WERI-Rb-1 (cell line): ENCODE data around the gene COL23A1.

Experiments
- DNase-seq: peaks from one replicate; pipeline ENCODE4 v3.0.0-alpha.2; 2020
- H3K27ac ChIP-seq: fragments of 250-450 bp; sonication (Bioruptor Pico); 2 replicates; pipeline ENCODE4 v1.5.1; 2020; ENCODE audit warnings: mild to moderate bottlenecking, moderate library complexity
- H3K27me3 ChIP-seq: fragments of 250-450 bp; sonication (Bioruptor Pico); 2 replicates; pipeline ENCODE4 v1.5.1; 2021; ENCODE audit warnings: mild to moderate bottlenecking, low read depth, moderate library complexity; ENCODE audit not compliant: insufficient read depth, severe bottlenecking
- H3K36me3 ChIP-seq: fragments of 250-450 bp; sonication (Bioruptor Pico); 2 replicates; pipeline ENCODE4 v1.5.1; 2020; ENCODE audit warnings: mild to moderate bottlenecking, moderate library complexity
- H3K4me3 ChIP-seq: 2 replicates; pipeline ENCODE4 v1.5.1; 2011; ENCODE audit warnings: low read depth, mild to moderate bottlenecking, control low read depth, low read length
- H3K9me3 ChIP-seq: fragments of 250-450 bp; sonication (Bioruptor Pico); 2 replicates; pipeline ENCODE4 v1.5.1; 2021; ENCODE audit warnings: mild to moderate bottlenecking, moderate library complexity; ENCODE audit not compliant: severe bottlenecking
- TF ChIP-seq, protein P1 (sequence below): IDR thresholded peaks from 2 replicates; pipeline ENCODE4 v1.5.1; 2011; ENCODE audit warnings: low read depth, mild to moderate bottlenecking, control low read depth, inconsistent platforms, low read length

The COL23A1 gene

GRCh38 chr5:178367736-178368120 lies 222.5 kb downstream of the COL23A1 start:
- DNase-seq, result no peak
- TF ChIP-seq, protein P1, sequence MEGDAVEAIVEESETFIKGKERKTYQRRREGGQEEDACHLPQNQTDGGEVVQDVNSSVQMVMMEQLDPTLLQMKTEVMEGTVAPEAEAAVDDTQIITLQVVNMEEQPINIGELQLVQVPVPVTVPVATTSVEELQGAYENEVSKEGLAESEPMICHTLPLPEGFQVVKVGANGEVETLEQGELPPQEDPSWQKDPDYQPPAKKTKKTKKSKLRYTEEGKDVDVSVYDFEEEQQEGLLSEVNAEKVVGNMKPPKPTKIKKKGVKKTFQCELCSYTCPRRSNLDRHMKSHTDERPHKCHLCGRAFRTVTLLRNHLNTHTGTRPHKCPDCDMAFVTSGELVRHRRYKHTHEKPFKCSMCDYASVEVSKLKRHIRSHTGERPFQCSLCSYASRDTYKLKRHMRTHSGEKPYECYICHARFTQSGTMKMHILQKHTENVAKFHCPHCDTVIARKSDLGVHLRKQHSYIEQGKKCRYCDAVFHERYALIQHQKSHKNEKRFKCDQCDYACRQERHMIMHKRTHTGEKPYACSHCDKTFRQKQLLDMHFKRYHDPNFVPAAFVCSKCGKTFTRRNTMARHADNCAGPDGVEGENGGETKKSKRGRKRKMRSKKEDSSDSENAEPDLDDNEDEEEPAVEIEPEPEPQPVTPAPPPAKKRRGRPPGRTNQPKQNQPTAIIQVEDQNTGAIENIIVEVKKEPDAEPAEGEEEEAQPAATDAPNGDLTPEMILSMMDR, result no peak
- H3K27me3 ChIP-seq, result no peaks in the 10 kb centered on the region
- no peaks in the 10 kb centered on the region for H3K9me3 ChIP-seq
- H3K4me3 ChIP-seq, result no peak overlapping the region
- no peaks in the 10 kb centered on the region for H3K36me3 ChIP-seq
- H3K27ac ChIP-seq, result no peak overlapping the region

GRCh38 chr5:178366998-178367735 lies 223.0 kb downstream of the COL23A1 start:
- Histone ChIP-seq H3K4me3 (no peak overlapping the region), H3K36me3 (no peaks in the 10 kb centered on the region)
- TF ChIP-seq, protein P1, result no peak

GRCh38 chr5:178365501-178366440 lies 224.4 kb downstream of the COL23A1 start:
- no peak overlapping the region for H3K27ac ChIP-seq

More at GRCh38 chr5:178366998-178367735, 223.0 kb downstream of the COL23A1 start:
- no peak overlapping the region for H3K27ac ChIP-seq
- H3K9me3 ChIP-seq, result no peaks in the 10 kb centered on the region
- DNase-seq, result no peak
- no peaks in the 10 kb centered on the region for H3K27me3 ChIP-seq

GRCh38 chr5:178364326-178364675 lies 225.9 kb downstream of the COL23A1 start:
- Histone ChIP-seq H3K36me3 (no peaks in the 10 kb centered on the region), H3K27ac (no peak overlapping the region), H3K27me3 (no peaks in the 10 kb centered on the region), H3K9me3 (no peaks in the 10 kb centered on the region), H3K4me3 (no peak overlapping the region)
- TF ChIP-seq, protein P1, result no peak
- no peak for DNase-seq

More at GRCh38 chr5:178365501-178366440, 224.4 kb downstream of the COL23A1 start:
- Histone ChIP-seq H3K4me3 (no peak overlapping the region), H3K9me3 (no peaks in the 10 kb centered on the region), H3K27me3 (no peaks in the 10 kb centered on the region), H3K36me3 (no peaks in the 10 kb centered on the region)
- TF ChIP-seq, protein P1, result no peak
- no peak for DNase-seq

DNA sequence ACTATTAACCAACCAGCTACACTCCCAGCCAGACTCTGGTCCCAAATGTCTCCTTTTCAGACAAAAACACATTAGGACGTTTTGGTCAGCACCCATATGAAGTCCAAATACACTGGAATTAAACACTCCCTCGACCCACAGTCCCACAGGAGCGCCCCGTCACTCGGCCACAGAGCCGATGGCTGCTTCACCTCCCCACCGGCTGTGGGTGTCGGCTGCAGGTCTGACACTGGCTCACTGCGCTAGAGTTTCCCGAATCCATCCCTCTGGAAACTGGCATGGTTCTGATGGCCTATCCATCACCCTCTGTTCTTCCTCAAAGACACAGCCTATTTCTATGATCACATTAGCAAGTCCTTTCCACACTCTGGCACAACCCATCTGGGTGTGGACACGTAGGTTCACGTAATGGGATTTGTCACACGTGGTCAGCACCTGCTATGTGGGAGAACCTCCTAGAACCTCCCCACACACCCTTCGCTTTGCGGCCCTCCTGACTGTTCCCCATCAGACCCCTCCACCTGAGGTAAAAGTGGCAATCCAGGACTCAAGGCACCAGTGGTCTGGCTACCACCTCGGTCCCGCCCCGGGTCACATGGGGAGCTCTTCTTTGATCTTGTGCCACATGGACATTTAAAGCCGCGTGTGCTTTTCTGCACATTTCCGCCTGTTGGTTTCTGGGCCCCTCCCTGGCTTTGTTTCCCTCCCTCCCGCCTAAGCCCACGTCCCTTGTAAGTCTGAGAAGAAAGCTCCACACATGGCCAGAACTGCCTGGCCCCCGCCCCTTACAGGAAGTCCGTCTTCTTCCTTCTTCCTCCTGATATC lies 226.5 kb downstream of the COL23A1 start:
- Histone ChIP-seq H3K9me3 (no peaks in the 10 kb centered on the region), H3K4me3 (no peak overlapping the region), H3K36me3 (no peaks in the 10 kb centered on the region), H3K27ac (no peak overlapping the region), H3K27me3 (no peaks in the 10 kb centered on the region)
- DNase-seq, result no peak
- TF ChIP-seq, protein P1, result no peak
